Liver (tissue), 9 donors: ENCODE results near the gene RGS3. TPM values are rescaled to one million over a fixed set of nuclear protein-coding genes. Genes with fewer than 3 reads are reported as not detected.

Experiments used
- DNase-seq: peaks from one replicate; pipeline ENCODE4 v3.0.0-alpha.2; 2017; ENCODE audit warnings: low spot score
- H3K27ac ChIP-seq, 2 donors: one replicate each; pipeline ENCODE4 v1.7.0; 2013; ENCODE audit warnings: inconsistent platforms in 2 of 2, low read length in 2 of 2, control low read depth in 1 of 2, low read depth in 1 of 2, mild to moderate bottlenecking in 1 of 2
- H3K27me3 ChIP-seq, 4 donors: one replicate each; pipeline versions ENCODE4 v1.6.1 to v1.7.0; 2013; ENCODE audit warnings: low read length in 3 of 4, inconsistent platforms in 1 of 4, mild to moderate bottlenecking in 1 of 4, moderate library complexity in 1 of 4; ENCODE audit not compliant: control insufficient read depth in 4 of 4, insufficient read depth in 4 of 4
- H3K36me3 ChIP-seq, 4 donors: one replicate each; pipeline versions ENCODE4 v1.6.1 to v1.7.0; 2013; ENCODE audit warnings: low read length in 3 of 4, mild to moderate bottlenecking in 3 of 4, low read depth in 1 of 4, moderate library complexity in 1 of 4; ENCODE audit not compliant: control insufficient read depth in 4 of 4, insufficient read depth in 3 of 4
- H3K4me1 ChIP-seq, 4 donors: one replicate each; pipeline versions ENCODE4 v1.6.1 to v1.7.0; 2013; ENCODE audit warnings: low read length in 3 of 4, mild to moderate bottlenecking in 3 of 4, moderate library complexity in 1 of 4; ENCODE audit not compliant: control insufficient read depth in 4 of 4, insufficient read depth in 4 of 4
- H3K4me3 ChIP-seq, 3 donors: one replicate each; pipeline versions ENCODE4 v1.6.1 to v1.7.0; 2013; ENCODE audit warnings: low read length in 3 of 3, control low read depth in 1 of 3, low read depth in 1 of 3, mild to moderate bottlenecking in 1 of 3
- H3K9ac ChIP-seq, 2 donors: one replicate each; pipeline ENCODE4 v1.7.0; 2013; ENCODE audit warnings: low read length in 2 of 2, mild to moderate bottlenecking in 2 of 2, moderate library complexity in 2 of 2, control low read depth in 1 of 2, low read depth in 1 of 2
- H3K9me3 ChIP-seq, 4 donors: one replicate each; pipeline versions ENCODE4 v1.6.1 to v1.7.0; 2013; ENCODE audit warnings: low read length in 3 of 4; ENCODE audit not compliant: control insufficient read depth in 4 of 4
- CTCF ChIP-seq: fragments of 150-350 bp; IDR thresholded peaks from 2 replicates; pipeline ENCODE4 v1.5.1; 2017; ENCODE audit warnings: improper control_type of control experiment, low read depth, low read length; ENCODE audit not compliant: missing input control
- FOXA1 ChIP-seq: IDR thresholded peaks from 2 replicates; pipeline ENCODE4 v1.6.1; 2016; ENCODE audit warnings: antibody characterized with exemption
- FOXA2 ChIP-seq: IDR thresholded peaks from 2 replicates; pipeline ENCODE4 v1.6.1; 2016; ENCODE audit warnings: antibody characterized with exemption
- HNF4A ChIP-seq, 2 donors: conservative IDR thresholded peaks; 2 replicates each; pipeline ENCODE4 v1.6.1; 2016; ENCODE audit warnings: antibody characterized with exemption in 2 of 2, mild to moderate bottlenecking in 2 of 2
- RAD21 ChIP-seq, 2 donors: IDR thresholded peaks; 2 replicates each; pipeline ENCODE4 v1.6.1; 2016; ENCODE audit warnings: antibody characterized with exemption in 2 of 2, mild to moderate bottlenecking in 2 of 2
- REST ChIP-seq: IDR thresholded peaks from 2 replicates; pipeline ENCODE4 v1.6.1; 2016; ENCODE audit warnings: antibody characterized with exemption, mild to moderate bottlenecking
- RXRA ChIP-seq, 2 donors: IDR thresholded peaks; 2 replicates each; pipeline ENCODE4 v1.6.1; 2017 to 2018; ENCODE audit warnings: antibody characterized with exemption in 2 of 2, mild to moderate bottlenecking in 1 of 2
- SP1 ChIP-seq: IDR thresholded peaks from 2 replicates; pipeline ENCODE4 v1.6.1; 2018; ENCODE audit warnings: antibody characterized with exemption, mild to moderate bottlenecking
- TAF1 ChIP-seq: conservative IDR thresholded peaks from 2 replicates; pipeline ENCODE4 v1.6.1; 2016; ENCODE audit warnings: antibody characterized with exemption, mild to moderate bottlenecking
- ZBTB33 ChIP-seq: IDR thresholded peaks from 2 replicates; pipeline ENCODE4 v1.6.1; 2016; ENCODE audit warnings: antibody characterized with exemption
- WGBS: extraction: QIAGEN DNeasy Blood & Tissue Kit; methylation state at CpG from one replicate; pipeline ENCODE4 v1.1.7; 2013; 5-methylcytosine and 5-hydroxymethylcytosine counted together
- polyA plus RNA-seq, 2 donors: library from polyadenylated mRNA; stranded (reverse) in 1 of 2; unstranded in 1 of 2; fragments of 200-250 nt in 1 of 2; fragments of >200 nt in 1 of 2; fragmentation: Nextera tagmentation in 1 of 2; extraction: Ambion mirVana in 1 of 2; gene quantifications; one replicate each; pipeline versions ENCODE4 v1.2.1 to v1.2.3, GENCODE V29; 2013 to 2015
- total RNA-seq, 2 donors: library from RNA; depleted of rRNA; stranded (reverse); fragments of >200 nt; gene quantifications; one replicate each; pipeline ENCODE4 v1.2.3, GENCODE V29; 2014
- donor health status: healthy.
- donor health status: healthy.
- donor health status: healthy.
- donor health status: healthy.
- donor health status: healthy.

The RGS3 gene
- total and polyA plus RNA-seq, 4 donors = 13.0 to 65.0 (median 28.3) TPM

GRCh38 chr9:113587471-113588031 lies 124.0 kb downstream of the RGS3 start:
- peaks cover 0 to 3% (median 2%) of the 10 kb centered on the region in 4 donors for H3K36me3 ChIP-seq
- no peak overlapping the region for H3K4me3 ChIP-seq
- peak overlapping the region in 1 of 2 donors; percentile 8 for H3K27ac ChIP-seq
- no peaks in the 10 kb centered on the region for H3K27me3 ChIP-seq
- TF ChIP-seq HNF4A (conservative IDR thresholded peaks at IDR 0.05) (no peak), RAD21 (IDR thresholded peaks at IDR 0.05) (peak; percentile 59 to 78), CTCF (peak; percentile 35), SP1 (no peak)
- peaks cover 0 to 12% (median 7%) of the 10 kb centered on the region in 4 donors for H3K4me1 ChIP-seq
- peak; percentile 78 for DNase-seq
- no peak overlapping the region for H3K9ac ChIP-seq
- H3K9me3 ChIP-seq = no peaks in the 10 kb centered on the region
- WGBS = 78% methylated on average over 14 of the region's 14 CpGs

- Histone ChIP-seq H3K9ac (no peak overlapping the region), H3K4me1 (peaks cover 0 to 18% (median 8%) of the 10 kb centered on the region in 4 donors), H3K27ac (peak overlapping the region in 1 of 2 donors; percentile 8), H3K9me3 (no peaks in the 10 kb centered on the region), H3K36me3 (peaks cover 0 to 3% (median 2%) of the 10 kb centered on the region in 4 donors), H3K4me3 (no peak overlapping the region), H3K27me3 (no peaks in the 10 kb centered on the region)
- WGBS = 81% methylated on average over 13 of the region's 13 CpGs
- no peak for TF ChIP-seq RXRA (IDR thresholded peaks at IDR 0.05)
- no peak for TF ChIP-seq SP1
- TF ChIP-seq TAF1 = no peak
- TF ChIP-seq FOXA2 = no peak
- no peak for TF ChIP-seq ZBTB33
- TF ChIP-seq RAD21 (IDR thresholded peaks at IDR 0.05) = no peak
- no peak for TF ChIP-seq FOXA1
- DNase-seq = no peak
These were observed 124.8 kb downstream of the RGS3 start for GRCh38 chr9:113588242-113588810.

- H3K9me3 ChIP-seq = no peaks in the 10 kb centered on the region
- peaks cover 0 to 2% (median under 1%) of the 10 kb centered on the region in 4 donors for H3K36me3 ChIP-seq
- H3K27me3 ChIP-seq = no peaks in the 10 kb centered on the region
- TF ChIP-seq REST = no peak
- 63% methylated on average over 1 of the region's 1 CpG for WGBS
- H3K27ac ChIP-seq = peak overlapping the region in 1 of 2 donors; percentile 19
- H3K9ac ChIP-seq = no peak overlapping the region
- peaks cover 4 to 22% (median 13%) of the 10 kb centered on the region in 4 donors for H3K4me1 ChIP-seq
- H3K4me3 ChIP-seq = no peak overlapping the region
- DNase-seq = no peak
These were observed 125.4 kb downstream of the RGS3 start for GRCh38 chr9:113588936-113589335.
